Left kidney (tissue), 2 donors: Measurements from ENCODE around the gene PHLPP1. TPM values are rescaled to one million over a fixed set of nuclear protein-coding genes. Genes with fewer than 3 reads are reported as not detected.
A peak's percentile ranks its signal among the peaks of the same experiment; 100 is the strongest.

Source experiments
- DNase-seq: peaks from one replicate; pipeline ENCODE4 v3.0.0-alpha.2; 2013
- polyA plus RNA-seq: library from polyadenylated mRNA; unstranded; fragments of 120-200 nt; gene quantifications from one replicate; pipeline ENCODE4 v1.2.1, GENCODE V29; 2013; ENCODE audit not compliant: insufficient read length

The PHLPP1 gene
- polyA plus RNA-seq, 1 donor: 17.9 TPM

GRCh38 chr18:62848946-62849345 lies 133.6 kb downstream of the PHLPP1 start:
- no peak for DNase-seq

GRCh38 chr18:62850619-62851306 lies 135.4 kb downstream of the PHLPP1 start:
- no peak for DNase-seq

- DNase-seq: no peak
These were observed 137.5 kb downstream of the PHLPP1 start for GRCh38 chr18:62852851-62853250.

GRCh38 chr18:62856294-62856693 lies 141.0 kb downstream of the PHLPP1 start:
- DNase-seq: no peak

- no peak for DNase-seq
These were observed 142.1 kb downstream of the PHLPP1 start for GRCh38 chr18:62857263-62857976.

- DNase-seq: no peak
These were observed 144.7 kb downstream of the PHLPP1 start for GRCh38 chr18:62860062-62860461.

- no peak for DNase-seq
These were observed 147.1 kb downstream of the PHLPP1 start for GRCh38 chr18:62862466-62862865.

GRCh38 chr18:62863579-62864001 lies 148.2 kb downstream of the PHLPP1 start:
- no peak for DNase-seq

GRCh38 chr18:62865498-62865897 lies 150.2 kb downstream of the PHLPP1 start:
- DNase-seq: no peak

- no peak for DNase-seq
These were observed 152.2 kb downstream of the PHLPP1 start for GRCh38 chr18:62867534-62867933.

- no peak for DNase-seq
These were observed 153.3 kb downstream of the PHLPP1 start for GRCh38 chr18:62868645-62869044.

GRCh38 chr18:62870643-62871042 lies 155.3 kb downstream of the PHLPP1 start:
- no peak for DNase-seq

- no peak for DNase-seq
These were observed 160.0 kb downstream of the PHLPP1 start for GRCh38 chr18:62875323-62875722.

- no peak for DNase-seq
These were observed 160.8 kb downstream of the PHLPP1 start for GRCh38 chr18:62876111-62876510.

- no peak for DNase-seq
These were observed 161.5 kb downstream of the PHLPP1 start for GRCh38 chr18:62876828-62877227.

- peak; percentile 30 for DNase-seq
These were observed 162.3 kb downstream of the PHLPP1 start for GRCh38 chr18:62877411-62878221.

GRCh38 chr18:62878305-62878704 lies 163.0 kb downstream of the PHLPP1 start:
- no peak for DNase-seq

GRCh38 chr18:62880034-62880433 lies 164.7 kb downstream of the PHLPP1 start:
- no peak for DNase-seq

GRCh38 chr18:62880673-62881364 lies 165.5 kb downstream of the PHLPP1 start:
- DNase-seq: no peak

GRCh38 chr18:62881509-62882016 lies 166.2 kb downstream of the PHLPP1 start:
- no peak for DNase-seq

GRCh38 chr18:62883937-62884735 lies 168.8 kb downstream of the PHLPP1 start:
- no peak for DNase-seq
